Activated CD4-positive, alpha-beta T cell treated with anti-CD3 and anti-CD28 coated beads for 36 hours (primary cell): Measurements from ENCODE around the gene RETSAT. TPM values are rescaled to one million over a fixed set of nuclear protein-coding genes. Genes with fewer than 3 reads are reported as not detected.
A peak's percentile ranks its signal among the peaks of the same experiment; 100 is the strongest.

Source experiments
- ATAC-seq: fragments of 200-7000 bp; cut with Tn5 transposase; one replicate; pipeline ENCODE4 v1.10.0; 2021; ENCODE audit warnings: mild to moderate bottlenecking, moderate library complexity
- CTCF ChIA-PET: fragments of 350-600 bp; sonication (Branson Sonifier 250); formaldehyde crosslinking; loops from one replicate; lab custom pipeline; 2021; ENCODE audit warnings: antibody characterized with exemption; lab: Charles Lee
- POLR2A ChIA-PET: fragments of 350-600 bp; sonication (Branson Sonifier 250); formaldehyde crosslinking; loops from one replicate; lab custom pipeline; 2021; ENCODE audit warnings: antibody characterized with exemption, inconsistent platforms; lab: Charles Lee
- DNase-seq: peaks from one replicate; pipeline ENCODE4 v3.0.0-alpha.2; 2020
- H3K27ac Mint-ChIP-seq: one replicate; pipeline ENCODE4 v1.8.0; 2021; ENCODE audit warnings: mixed read lengths
- H3K27me3 Mint-ChIP-seq: one replicate; pipeline ENCODE4 v1.8.0; 2021; ENCODE audit warnings: mixed read lengths
- H3K36me3 Mint-ChIP-seq: one replicate; pipeline ENCODE4 v1.8.0; 2021; ENCODE audit warnings: low read depth, mixed read lengths
- H3K4me1 Mint-ChIP-seq: one replicate; pipeline ENCODE4 v1.8.0; 2021; ENCODE audit warnings: mixed read lengths
- H3K4me3 Mint-ChIP-seq: one replicate; pipeline ENCODE4 v1.8.0; 2021; ENCODE audit warnings: mild to moderate bottlenecking, moderate library complexity, mixed read lengths
- H3K9me3 Mint-ChIP-seq: one replicate; pipeline ENCODE4 v1.8.0; 2021; ENCODE audit warnings: low read depth, mixed read lengths
- intact Hi-C, 2 experiments: fragments of 100-400 bp; cut with DNase I in 1 of 2; cut with micrococcal nuclease in 1 of 2; formaldehyde crosslinking; loops; one replicate each; pipeline versions ENCODE4 v1.14.2 to v1.15.1; 2022 to 2024; cut with DNase I, micrococcal nuclease
- total RNA-seq, 2 experiments: library from RNA; stranded (reverse); gene quantifications; one replicate each; pipeline ENCODE4 v1.2.3, GENCODE V29; 2021

RETSAT gene
- total RNA-seq: 10 to 100 TPM; 18.1 to 18.7 TPM

- H3K36me3 Mint-ChIP-seq: peaks cover 43% of the 10 kb centered on the region
- H3K4me3 Mint-ChIP-seq: peak within 1 kb of the TSS; percentile 89
- intact Hi-C loops: loop anchor here (1.0 to 10.0 kb wide), 10 partner anchors 26 to 840 kb away; partner anchors contain the start of genes GGCX (in 2 of the 2), MAT2A (in 2 of the 2), SH2D6 (in 2 of the 2) and USP39 (in 2 of the 2)
- H3K9me3 Mint-ChIP-seq: no peaks in the 10 kb centered on the region
- H3K27me3 Mint-ChIP-seq: no peaks in the 10 kb centered on the region
- ATAC-seq (peak; percentile 100), DNase-seq (peak; percentile 98)
- CTCF ChIA-PET: interaction anchor here (0.6 to 1.4 kb wide), 12 partner anchors 16 to 196 kb away, joined by 3 to 6 read pairs (median 3); partner anchors contain the start of gene MAT2A
- peak within 1 kb of the TSS; percentile 99 for H3K27ac Mint-ChIP-seq
- peaks cover 34% of the 10 kb centered on the region for H3K4me1 Mint-ChIP-seq
- POLR2A ChIA-PET: interaction anchor here (0.5 to 2.3 kb wide), 19 partner anchors 11 to 751 kb away, joined by 3 to 20 read pairs (median 4); partner anchors contain the start of genes GGCX, MAT2A, POLR1A and PTCD3
Observed at GRCh38 chr2:85354286-85355072, at the start of gene RETSAT, which contains the start of gene ELMOD3. Gene RETSAT, minus strand, starts transcription at chr2:85354528. Its CDS starts 21 bp downstream, at chr2:85354507. Gene ELMOD3, plus strand, starts transcription at chr2:85354769. Its CDS starts 2,430 bp downstream, at chr2:85357199.

- H3K27me3 Mint-ChIP-seq: no peaks in the 10 kb centered on the region
- POLR2A ChIA-PET: no interaction called here
Observed at GRCh38 chr2:85401844-85402243, 47.5 kb upstream of the RETSAT start.

GRCh38 chr2:85401464-85401805 lies 47.1 kb upstream of the RETSAT start:
- Mint-ChIP-seq H3K36me3 (peaks cover 8% of the 10 kb centered on the region), H3K27ac (no peak overlapping the region), H3K27me3 (no peaks in the 10 kb centered on the region), H3K4me3 (no peak overlapping the region), H3K9me3 (peaks cover 7% of the 10 kb centered on the region), H3K4me1 (peaks cover 22% of the 10 kb centered on the region)
- ChIA-PET POLR2A (interaction anchor here (0.5 kb wide), 1 partner anchor 163 kb away, joined by 3 read pairs; no protein-coding TSS in a partner anchor), CTCF (no interaction called here)
- intact Hi-C loops: no loop called here
- DNase-seq (no peak), ATAC-seq (no peak)

More at GRCh38 chr2:85401844-85402243, 47.5 kb upstream of the RETSAT start:
- ATAC-seq: no peak
- Mint-ChIP-seq H3K4me3 (no peak overlapping the region), H3K4me1 (peaks cover 20% of the 10 kb centered on the region), H3K36me3 (peaks cover 8% of the 10 kb centered on the region), H3K27ac (no peak overlapping the region), H3K9me3 (peaks cover 7% of the 10 kb centered on the region)
- DNase-seq: no peak
- CTCF ChIA-PET: interaction anchor here (0.7 kb wide), 2 partner anchors 147 to 303 kb away, joined by 3 read pairs; no protein-coding TSS in a partner anchor
- intact Hi-C loops: no loop called here

- H3K27ac Mint-ChIP-seq: no peak overlapping the region
- peaks cover 7% of the 10 kb centered on the region for H3K9me3 Mint-ChIP-seq
- ChIA-PET POLR2A (interaction anchor here (0.5 kb wide), 1 partner anchor 164 kb away, joined by 3 read pairs; no protein-coding TSS in a partner anchor), CTCF (no interaction called here)
- intact Hi-C loops: no loop called here
- H3K4me1 Mint-ChIP-seq: peaks cover 16% of the 10 kb centered on the region
- H3K27me3 Mint-ChIP-seq: no peaks in the 10 kb centered on the region
- no peak for ATAC-seq
- peaks cover 8% of the 10 kb centered on the region for H3K36me3 Mint-ChIP-seq
- DNase-seq: no peak
- no peak overlapping the region for H3K4me3 Mint-ChIP-seq
Observed at GRCh38 chr2:85400541-85401463, 46.5 kb upstream of the RETSAT start.

- DNase-seq (no peak), ATAC-seq (no peak)
- ChIA-PET POLR2A (no interaction called here), CTCF (no interaction called here)
- no peak overlapping the region for H3K27ac Mint-ChIP-seq
- H3K9me3 Mint-ChIP-seq: peaks cover 7% of the 10 kb centered on the region
- intact Hi-C loops: no loop called here
- no peak overlapping the region for H3K4me3 Mint-ChIP-seq
- no peaks in the 10 kb centered on the region for H3K27me3 Mint-ChIP-seq
- peaks cover 8% of the 10 kb centered on the region for H3K4me1 Mint-ChIP-seq
- H3K36me3 Mint-ChIP-seq: peaks cover 8% of the 10 kb centered on the region
Observed at GRCh38 chr2:85400023-85400422, 45.7 kb upstream of the RETSAT start.

GRCh38 chr2:85399183-85399455 lies 44.8 kb upstream of the RETSAT start:
- Mint-ChIP-seq H3K4me3 (no peak overlapping the region), H3K4me1 (peaks cover 6% of the 10 kb centered on the region), H3K9me3 (peaks cover 4% of the 10 kb centered on the region), H3K27ac (no peak overlapping the region), H3K27me3 (no peaks in the 10 kb centered on the region), H3K36me3 (peaks cover 8% of the 10 kb centered on the region)
- intact Hi-C loops: no loop called here
- DNase-seq (no peak), ATAC-seq (no peak)
- CTCF ChIA-PET: interaction anchor here (1.3 kb wide), 1 partner anchor 153 kb away, joined by 4 read pairs; no protein-coding TSS in a partner anchor
- POLR2A ChIA-PET: no interaction called here

- Mint-ChIP-seq H3K27ac (no peak overlapping the region), H3K4me3 (no peak overlapping the region), H3K36me3 (peaks cover 6% of the 10 kb centered on the region), H3K4me1 (peaks cover 6% of the 10 kb centered on the region), H3K9me3 (peaks cover 2% of the 10 kb centered on the region), H3K27me3 (no peaks in the 10 kb centered on the region)
- POLR2A ChIA-PET: no interaction called here
- ATAC-seq (no peak), DNase-seq (no peak)
- intact Hi-C loops: no loop called here
- CTCF ChIA-PET: interaction anchor here (1.3 kb wide), 1 partner anchor 153 kb away, joined by 4 read pairs; no protein-coding TSS in a partner anchor
Observed at GRCh38 chr2:85398426-85399182, 44.3 kb upstream of the RETSAT start.

GRCh38 chr2:85397925-85398331 lies 43.6 kb upstream of the RETSAT start:
- Mint-ChIP-seq H3K4me1 (peaks cover 6% of the 10 kb centered on the region), H3K27ac (no peak overlapping the region), H3K36me3 (peaks cover 2% of the 10 kb centered on the region), H3K27me3 (no peaks in the 10 kb centered on the region), H3K4me3 (no peak overlapping the region), H3K9me3 (no peaks in the 10 kb centered on the region)
- ATAC-seq (no peak), DNase-seq (no peak)
- POLR2A ChIA-PET: no interaction called here
- CTCF ChIA-PET: no interaction called here
- intact Hi-C loops: no loop called here

GRCh38 chr2:85396531-85397470 lies 42.5 kb upstream of the RETSAT start:
- H3K4me3 Mint-ChIP-seq: no peak overlapping the region
- DNase-seq (no peak), ATAC-seq (peak; percentile 58)
- peak overlapping the region; percentile 0 for H3K27ac Mint-ChIP-seq
- CTCF ChIA-PET: no interaction called here
- intact Hi-C loops: no loop called here
- POLR2A ChIA-PET: no interaction called here
- no peaks in the 10 kb centered on the region for H3K27me3 Mint-ChIP-seq
- no peaks in the 10 kb centered on the region for H3K9me3 Mint-ChIP-seq
- H3K4me1 Mint-ChIP-seq: peaks cover 12% of the 10 kb centered on the region
- no peaks in the 10 kb centered on the region for H3K36me3 Mint-ChIP-seq

GRCh38 chr2:85395912-85396475 lies 41.7 kb upstream of the RETSAT start:
- no peak overlapping the region for H3K27ac Mint-ChIP-seq
- no peaks in the 10 kb centered on the region for H3K27me3 Mint-ChIP-seq
- ATAC-seq (no peak), DNase-seq (no peak)
- H3K4me3 Mint-ChIP-seq: no peak overlapping the region
- intact Hi-C loops: no loop called here
- ChIA-PET CTCF (interaction anchor here (0.6 kb wide), 1 partner anchor 1258 kb away, joined by 3 read pairs; no protein-coding TSS in a partner anchor), POLR2A (no interaction called here)
- H3K4me1 Mint-ChIP-seq: peaks cover 12% of the 10 kb centered on the region
- no peaks in the 10 kb centered on the region for H3K9me3 Mint-ChIP-seq
- H3K36me3 Mint-ChIP-seq: no peaks in the 10 kb centered on the region
